Astrocyte of the spinal cord (primary cell): ENCODE results near the gene JUN.

Source experiments
- DNase-seq: peaks from one replicate; pipeline ENCODE4 v3.0.0; 2011; ENCODE audit warnings: low read depth, low spot score
- H3K4me3 ChIP-seq: 2 replicates; pipeline ENCODE4 v1.5.1; 2011; ENCODE audit warnings: low read depth, mild to moderate bottlenecking, low read length, moderate library complexity
- CTCF ChIP-seq: IDR thresholded peaks from 2 replicates; pipeline ENCODE4 v1.5.1; 2012; ENCODE audit warnings: low read depth, mild to moderate bottlenecking, low read length, inconsistent platforms
- in situ Hi-C: cut with HindIII; loops from 2 replicates; pipeline ENCODE4 v1.10.0; 2017; ENCODE audit warnings: low sequenced_read_pairs

Gene JUN

GRCh38 chr1:58768191-58768731 lies 15.6 kb downstream of the JUN start:
- TF ChIP-seq CTCF, result no peak
- no peak overlapping the region for H3K4me3 ChIP-seq
- in situ Hi-C loops, result no loop called here
- no peak for DNase-seq

- DNase-seq, result no peak
- no peak for TF ChIP-seq CTCF
- H3K4me3 ChIP-seq, result no peak overlapping the region
- in situ Hi-C loops, result no loop called here
These were observed 16.7 kb downstream of the JUN start for GRCh38 chr1:58767143-58767542.

- no peak for DNase-seq
- in situ Hi-C loops, result no loop called here
- no peak for TF ChIP-seq CTCF
These were observed 18.4 kb downstream of the JUN start for GRCh38 chr1:58765441-58765840.

GRCh38 chr1:58765006-58765405 lies 18.8 kb downstream of the JUN start:
- no peak for DNase-seq
- TF ChIP-seq CTCF, result no peak
- in situ Hi-C loops, result no loop called here
- no peak overlapping the region for H3K4me3 ChIP-seq

More at GRCh38 chr1:58765441-58765840, 18.4 kb downstream of the JUN start:
- H3K4me3 ChIP-seq, result no peak overlapping the region

GRCh38 chr1:58764294-58764978 lies 19.4 kb downstream of the JUN start:
- DNase-seq, result peak; percentile 85
- no peak for TF ChIP-seq CTCF
- H3K4me3 ChIP-seq, result no peak overlapping the region
- in situ Hi-C loops, result no loop called here

GRCh38 chr1:58763214-58763613 lies 20.6 kb downstream of the JUN start:
- TF ChIP-seq CTCF, result no peak
- in situ Hi-C loops, result no loop called here
- DNase-seq, result peak; percentile 89
- no peak overlapping the region for H3K4me3 ChIP-seq

GRCh38 chr1:58762806-58763205 lies 21.0 kb downstream of the JUN start:
- in situ Hi-C loops, result no loop called here
- peak; percentile 81 for DNase-seq
- no peak overlapping the region for H3K4me3 ChIP-seq
- no peak for TF ChIP-seq CTCF
